Glutamatergic neuron (in vitro differentiated cells): ENCODE data around the gene CTSD. TPM values are rescaled to one million over a fixed set of nuclear protein-coding genes. Genes with fewer than 3 reads are reported as not detected.
A peak's percentile ranks its signal among the peaks of the same experiment; 100 is the strongest.

Source experiments
- DNase-seq: peaks from one replicate; pipeline ENCODE4 v3.0.0; 2022
- H3K27ac Mint-ChIP-seq: one replicate; pipeline ENCODE4 v1.8.0; 2020; ENCODE audit warnings: mild to moderate bottlenecking, mixed read lengths, inconsistent platforms; ENCODE audit not compliant: unreplicated experiment
- H3K27me3 Mint-ChIP-seq: one replicate; pipeline ENCODE4 v1.8.0; 2020; ENCODE audit warnings: mild to moderate bottlenecking, moderate library complexity, mixed read lengths, inconsistent platforms; ENCODE audit not compliant: unreplicated experiment
- H3K36me3 Mint-ChIP-seq: one replicate; pipeline ENCODE4 v1.8.0; 2020; ENCODE audit warnings: mild to moderate bottlenecking, mixed read lengths, inconsistent platforms; ENCODE audit not compliant: unreplicated experiment
- H3K4me1 Mint-ChIP-seq: one replicate; pipeline ENCODE4 v1.8.0; 2020; ENCODE audit warnings: mild to moderate bottlenecking, low read depth, mixed read lengths, inconsistent platforms; ENCODE audit not compliant: unreplicated experiment
- H3K4me3 Mint-ChIP-seq: one replicate; pipeline ENCODE4 v1.8.0; 2020; ENCODE audit warnings: mild to moderate bottlenecking, mixed read lengths, inconsistent platforms; ENCODE audit not compliant: unreplicated experiment
- H3K9me3 Mint-ChIP-seq: one replicate; pipeline ENCODE4 v1.8.0; 2020; ENCODE audit warnings: mild to moderate bottlenecking, moderate library complexity, mixed read lengths, inconsistent platforms; ENCODE audit not compliant: unreplicated experiment
- CTCF ChIP-seq: fragments of 200-600 bp; sonication (generic); IDR thresholded peaks from one replicate; pipeline ENCODE4 v1.5.0; 2021; ENCODE audit not compliant: partially characterized antibody, unreplicated experiment
- total RNA-seq: library from RNA; stranded (reverse); fragmentation: NEBNext Ultra II Directional; extraction: Animal tissue kit (Norgen Biotek cat#: 25700); gene quantifications from one replicate; pipeline ENCODE4 v1.2.1, GENCODE V29; 2021; ENCODE audit not compliant: unreplicated experiment

Gene CTSD
- total RNA-seq, 1 donor from 2014 or later: 159 TPM

DNA sequence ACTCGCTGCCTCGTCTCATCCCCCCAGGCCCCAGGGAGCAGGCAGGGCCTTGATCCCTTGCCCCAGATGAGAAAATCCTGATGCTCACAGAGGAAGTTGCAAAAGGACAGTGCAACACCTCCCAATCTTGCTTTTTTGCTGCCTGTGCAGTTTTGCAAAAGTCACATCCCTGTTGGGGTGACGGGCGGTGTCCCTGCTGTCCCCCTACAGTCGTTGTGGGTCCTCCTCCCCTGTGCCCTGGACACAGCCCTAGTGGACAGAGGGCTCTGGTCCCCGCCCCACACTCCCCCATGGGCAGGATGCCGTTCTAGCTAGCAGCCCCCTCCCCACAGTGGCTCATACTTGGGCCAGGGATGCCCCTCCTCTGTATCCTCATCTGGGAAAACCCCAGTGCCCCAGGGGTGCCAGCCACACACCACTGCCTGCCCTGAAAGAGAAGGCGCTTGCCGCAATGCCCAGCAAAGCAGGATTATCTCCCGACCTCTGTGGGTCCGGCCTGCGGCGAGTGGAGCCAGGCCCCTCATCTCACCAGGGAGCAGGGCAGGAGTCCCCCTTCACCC lies 18.4 kb upstream of the CTSD start:
- Mint-ChIP-seq H3K36me3 (no peaks in the 10 kb centered on the region), H3K4me1 (peaks cover 21% of the 10 kb centered on the region), H3K9me3 (peaks cover 8% of the 10 kb centered on the region), H3K27ac (no peak overlapping the region), H3K4me3 (no peak overlapping the region), H3K27me3 (peaks cover 7% of the 10 kb centered on the region)
- TF ChIP-seq CTCF: no peak
- DNase-seq: peak; percentile 13

GRCh38 chr11:1781593-1781975 lies 17.9 kb upstream of the CTSD start:
- H3K36me3 Mint-ChIP-seq: no peaks in the 10 kb centered on the region
- H3K27me3 Mint-ChIP-seq: peaks cover 10% of the 10 kb centered on the region
- no peak overlapping the region for H3K27ac Mint-ChIP-seq
- no peak overlapping the region for H3K4me3 Mint-ChIP-seq
- DNase-seq: no peak
- peaks cover 21% of the 10 kb centered on the region for H3K4me1 Mint-ChIP-seq
- TF ChIP-seq CTCF: no peak
- peaks cover 12% of the 10 kb centered on the region for H3K9me3 Mint-ChIP-seq

GRCh38 chr11:1780700-1781592 lies 17.2 kb upstream of the CTSD start:
- Mint-ChIP-seq H3K36me3 (no peaks in the 10 kb centered on the region), H3K4me1 (peaks cover 17% of the 10 kb centered on the region), H3K27me3 (peaks cover 5% of the 10 kb centered on the region), H3K9me3 (peaks cover 12% of the 10 kb centered on the region), H3K27ac (no peak overlapping the region), H3K4me3 (no peak overlapping the region)
- TF ChIP-seq CTCF: no peak
- peak; percentile 20 for DNase-seq

DNA sequence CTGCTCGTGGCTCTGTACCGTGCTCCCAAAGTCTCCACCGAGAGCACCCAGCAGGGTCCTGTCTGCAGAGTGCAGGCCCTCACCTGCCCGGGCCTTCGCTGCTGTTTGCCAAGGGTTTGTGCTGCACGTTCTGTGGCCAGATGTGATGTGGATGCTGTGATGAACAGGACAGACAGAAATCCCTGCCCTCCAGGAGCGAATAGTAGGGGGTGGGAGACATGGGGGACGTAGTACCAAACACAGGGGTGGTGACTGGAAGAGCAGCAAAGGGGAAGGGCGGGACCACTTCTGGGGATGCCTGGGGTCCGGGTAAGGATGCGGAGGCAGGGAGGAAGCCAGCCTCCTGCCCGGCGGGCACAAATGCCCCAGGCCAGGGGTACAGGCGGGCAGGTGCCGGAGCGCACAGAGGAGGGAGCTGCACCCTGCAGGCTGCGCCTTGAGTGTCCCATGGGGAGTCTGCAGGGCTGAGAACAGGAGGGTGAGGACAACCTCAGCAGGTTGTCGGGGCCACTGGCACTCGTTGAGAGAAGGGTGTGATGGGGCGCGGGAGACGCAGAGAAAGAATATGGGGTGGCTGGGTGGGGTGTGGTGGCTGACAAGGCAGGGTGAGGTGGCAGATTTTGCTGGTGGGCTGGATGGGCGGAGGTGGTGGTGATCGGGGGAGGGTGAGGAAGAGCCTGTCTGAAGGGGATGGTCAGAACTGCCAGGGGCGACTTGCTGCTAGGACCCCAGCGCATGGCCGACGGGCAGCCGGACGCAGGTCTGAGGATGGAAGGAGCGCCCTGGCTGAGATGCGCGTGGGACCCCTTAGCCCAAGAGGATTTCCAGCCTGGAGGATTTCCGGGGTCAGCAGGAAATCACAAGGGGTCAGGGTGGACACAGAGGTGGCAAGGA lies 16.3 kb upstream of the CTSD start:
- Mint-ChIP-seq H3K4me1 (peaks cover 10% of the 10 kb centered on the region), H3K27ac (no peak overlapping the region), H3K27me3 (peaks cover 5% of the 10 kb centered on the region), H3K36me3 (no peaks in the 10 kb centered on the region), H3K4me3 (no peak overlapping the region), H3K9me3 (peaks cover 12% of the 10 kb centered on the region)
- peak; percentile 12 for DNase-seq
- TF ChIP-seq CTCF: no peak
